Heart left ventricle (tissue), 16 donors: ENCODE measurements around the gene KCNAB2. TPM values are rescaled to one million over a fixed set of nuclear protein-coding genes. Genes with fewer than 3 reads are reported as not detected.
A peak's percentile ranks its signal among the peaks of the same experiment; 100 is the strongest.

Source experiments
- ATAC-seq, 4 donors: fragments of 200-7000 bp; cut with Tn5 transposase; one replicate each; pipeline ENCODE4 v1.9.1; 2020 to 2022; ENCODE audit warnings: moderate library complexity in 4 of 4, mild to moderate bottlenecking in 3 of 4, moderate number of reproducible peaks in 1 of 4
- DNase-seq, 5 donors: peaks; one replicate each; pipeline ENCODE4 v3.0.0-alpha.2; 2020
- H3K27ac ChIP-seq, 12 donors: fragments of 200-600 bp; sonication (generic) in 4 of 12; one replicate each; pipeline versions ENCODE4 v1.5.0 to v1.8.0; 2016 to 2022; ENCODE audit warnings: mild to moderate bottlenecking in 2 of 12
- H3K27me3 ChIP-seq, 9 donors: fragments of 200-600 bp; sonication (generic) in 2 of 9; one replicate each; pipeline versions ENCODE4 v1.5.1 to v1.8.0; 2016 to 2022; ENCODE audit warnings: mild to moderate bottlenecking in 3 of 9
- H3K36me3 ChIP-seq, 9 donors: fragments of 200-600 bp; sonication (generic) in 2 of 9; one replicate each; pipeline versions ENCODE4 v1.5.0 to v1.8.0; 2018 to 2022; ENCODE audit warnings: mild to moderate bottlenecking in 2 of 9
- H3K4me1 ChIP-seq, 12 donors: fragments of 200-600 bp; sonication (generic) in 4 of 12; one replicate each; pipeline versions ENCODE4 v1.5.0 to v1.8.0; 2016 to 2022; ENCODE audit warnings: mild to moderate bottlenecking in 3 of 12
- H3K4me3 ChIP-seq, 12 donors: fragments of 200-600 bp; sonication (generic) in 4 of 12; one replicate each; pipeline versions ENCODE4 v1.5.0 to v1.8.0; 2017 to 2022; ENCODE audit warnings: mild to moderate bottlenecking in 9 of 12, moderate library complexity in 4 of 12
- H3K9me3 ChIP-seq, 12 donors: fragments of 200-600 bp; sonication (generic) in 4 of 12; one replicate each; pipeline versions ENCODE4 v1.5.0 to v1.8.0; 2016 to 2022; ENCODE audit warnings: mild to moderate bottlenecking in 1 of 12
- POLR2A ChIP-seq, 2 donors: fragments of 450-650 bp; IDR thresholded peaks; one replicate each; pipeline ENCODE4 v1.6.1; 2017; ENCODE audit warnings: antibody characterized with exemption in 2 of 2, mild to moderate bottlenecking in 2 of 2, moderate library complexity in 2 of 2
- WGBS, 4 donors: extraction: QIAGEN DNeasy Blood & Tissue Kit in 2 of 4; methylation state at CpG; one replicate each; pipeline versions ENCODE4 v1.1.5 to v1.1.7; 2013 to 2018; 5-methylcytosine and 5-hydroxymethylcytosine counted together
- intact Hi-C, 10 donors: fragments of 100-400 bp; cut with DNase I; formaldehyde crosslinking; loops; one replicate each; pipeline versions ENCODE4 v1.11.1 to v1.14.2; 2022
- polyA plus RNA-seq, 2 donors: library from polyadenylated mRNA; stranded (reverse); fragments of 200-250 nt; gene quantifications; one replicate each; pipeline ENCODE4 v1.2.3, GENCODE V29; 2013
- total RNA-seq, 9 donors: library from RNA; depleted of rRNA in 2 of 9; stranded (reverse); fragments of >200 nt in 2 of 9; fragmentation: NEBNext Ultra II Directional in 3 of 9; extraction: Animal tissue kit (Norgen Biotek cat#: 25700) in 3 of 9; gene quantifications; one replicate each; pipeline versions ENCODE4 v1.1.0 to v1.2.4, GENCODE V29; 2016 to 2023
- TF ChIP-seq, protein P1 (sequence below), 12 donors: fragments of 200-600 bp; sonication (generic) in 4 of 12; IDR thresholded peaks; one replicate each; pipeline versions ENCODE4 v1.5.0 to v1.8.0; 2018 to 2022; ENCODE audit warnings: antibody characterized with exemption in 12 of 12, mild to moderate bottlenecking in 5 of 12
- donor health status: ischemic (EF 13 %, LVEDD 7.1; RV severe dilation, severe dysfunction).
- donor health status: healthy with polysubstance abuse.
- donor health status: DM: no; HTN: yes; CAD: no.
- donor health status: DM: no; HTN: no; CAD: no.
- donor health status: ischemic (EF 25% LVEDD 6.9; RV normal size, moderate dysfunction).
- donor health status: ischemic (EF 25% LVEDD 5.7; RV mildly dilated, moderate dysfunction).
- donor health status: healthy.
- donor health status: DM: yes; HTN: yes; CAD: no.
- donor health status: ischemic (EF 35%, LVEDD 5.7; RV mildly dilated, moderate dysfunction).
- donor health status: nonischemic (EF 11% LVEDD 7.7; RV severe dilation, severe dysfunction).
- donor health status: DM: yes; HTN: yes; CAD: no.
- donor health status: PGD.
- donor health status: ischemic (EF 29% LVEDD 5.4; RV normal size, mild dysfunction).
- donor health status: nonischemic (EF 23%, LVEDD 6.1; RV moderate dilation, normal function).

The KCNAB2 gene
- total and polyA plus RNA-seq, 11 donors, result 10.7 to 51.4 (median 27.2) TPM

- DNase-seq (no peak), ATAC-seq (no peak)
- H3K9me3 ChIP-seq, result peaks cover 0 to 21% (median 9%) of the 10 kb centered on the region in 12 donors
- no peaks in the 10 kb centered on the region for H3K4me1 ChIP-seq
- 75 to 83% (median 80%) methylated on average over 3 of the region's 3 CpGs for WGBS, 4 donors
- no peak overlapping the region for H3K4me3 ChIP-seq
- no peaks in the 10 kb centered on the region for H3K27me3 ChIP-seq
- intact Hi-C loops, result no loop called here
- H3K36me3 ChIP-seq, result no peaks in the 10 kb centered on the region
- H3K27ac ChIP-seq, result no peak overlapping the region
- TF ChIP-seq POLR2A (IDR thresholded peaks at IDR 0.05), result no peak
- TF ChIP-seq, protein P1, sequence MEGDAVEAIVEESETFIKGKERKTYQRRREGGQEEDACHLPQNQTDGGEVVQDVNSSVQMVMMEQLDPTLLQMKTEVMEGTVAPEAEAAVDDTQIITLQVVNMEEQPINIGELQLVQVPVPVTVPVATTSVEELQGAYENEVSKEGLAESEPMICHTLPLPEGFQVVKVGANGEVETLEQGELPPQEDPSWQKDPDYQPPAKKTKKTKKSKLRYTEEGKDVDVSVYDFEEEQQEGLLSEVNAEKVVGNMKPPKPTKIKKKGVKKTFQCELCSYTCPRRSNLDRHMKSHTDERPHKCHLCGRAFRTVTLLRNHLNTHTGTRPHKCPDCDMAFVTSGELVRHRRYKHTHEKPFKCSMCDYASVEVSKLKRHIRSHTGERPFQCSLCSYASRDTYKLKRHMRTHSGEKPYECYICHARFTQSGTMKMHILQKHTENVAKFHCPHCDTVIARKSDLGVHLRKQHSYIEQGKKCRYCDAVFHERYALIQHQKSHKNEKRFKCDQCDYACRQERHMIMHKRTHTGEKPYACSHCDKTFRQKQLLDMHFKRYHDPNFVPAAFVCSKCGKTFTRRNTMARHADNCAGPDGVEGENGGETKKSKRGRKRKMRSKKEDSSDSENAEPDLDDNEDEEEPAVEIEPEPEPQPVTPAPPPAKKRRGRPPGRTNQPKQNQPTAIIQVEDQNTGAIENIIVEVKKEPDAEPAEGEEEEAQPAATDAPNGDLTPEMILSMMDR (IDR thresholded peaks at IDR 0.05), result no peak
Measured at GRCh38 chr1:6118415-6118814, 72.7 kb downstream of the KCNAB2 start.

- Histone ChIP-seq H3K27me3 (peaks cover 0 to 14% (median 0%) of the 10 kb centered on the region in 9 donors), H3K4me3 (no peak overlapping the region), H3K27ac (no peak overlapping the region), H3K4me1 (no peaks in the 10 kb centered on the region), H3K9me3 (peaks cover 0 to 21% (median 8%) of the 10 kb centered on the region in 12 donors), H3K36me3 (no peaks in the 10 kb centered on the region)
- DNase-seq, result peak in 2 of 5 donors; percentile 12 to 52
- TF ChIP-seq POLR2A (IDR thresholded peaks at IDR 0.05), result no peak
- TF ChIP-seq, protein P1 (IDR thresholded peaks at IDR 0.05), result no peak
- 85 to 88% (median 86%) methylated on average over 18 of the region's 18 CpGs for WGBS, 4 donors
- intact Hi-C loops, result loop anchor here in 1 of 10 donors (5.0 kb wide), 1 partner anchor 46 kb away; no protein-coding TSS in a partner anchor
- ATAC-seq, result no peak
Measured at GRCh38 chr1:6121021-6121421, 75.3 kb downstream of the KCNAB2 start.

GRCh38 chr1:6121651-6122370, 76.1 kb downstream of the KCNAB2 start:
- intact Hi-C loops, result loop anchor here in 1 of 10 donors (5.0 kb wide), 1 partner anchor 45 kb away; no protein-coding TSS in a partner anchor
- peaks cover 0 to 18% (median 0%) of the 10 kb centered on the region in 9 donors for H3K27me3 ChIP-seq
- H3K4me1 ChIP-seq, result no peaks in the 10 kb centered on the region
- ATAC-seq (no peak), DNase-seq (peak in 3 of 5 donors; percentile 15 to 43 (median 18))
- H3K4me3 ChIP-seq, result no peak overlapping the region
- H3K36me3 ChIP-seq, result no peaks in the 10 kb centered on the region
- no peak overlapping the region for H3K27ac ChIP-seq
- 91 to 97% (median 93%) methylated on average over 13 to 17 of the region's 17 CpGs for WGBS, 4 donors
- peaks cover 0 to 14% (median 6%) of the 10 kb centered on the region in 12 donors for H3K9me3 ChIP-seq
- TF ChIP-seq POLR2A (IDR thresholded peaks at IDR 0.05), result no peak
- TF ChIP-seq, protein P1 (IDR thresholded peaks at IDR 0.05), result no peak

DNA sequence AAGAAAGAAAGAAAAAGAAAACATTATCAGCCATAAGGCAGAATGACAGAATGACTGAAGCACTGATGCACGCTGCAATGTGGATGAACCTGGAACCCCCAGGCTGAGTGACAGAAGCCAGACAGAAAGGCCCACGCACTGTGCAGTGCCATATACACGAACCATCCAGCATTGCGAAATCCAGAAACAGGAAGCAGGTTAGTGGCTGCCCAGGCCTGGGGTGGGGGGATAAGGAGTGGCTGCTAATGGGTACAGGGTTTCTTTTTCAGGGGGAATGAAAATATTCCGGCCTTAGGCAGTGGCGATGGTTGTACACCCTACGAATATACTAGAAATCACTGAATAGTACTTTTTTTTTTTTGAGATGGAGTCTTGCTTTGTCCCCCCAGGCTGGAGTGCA, 77.4 kb downstream of the KCNAB2 start:
- 74 to 85% (median 79%) methylated on average over 7 of the region's 7 CpGs for WGBS, 4 donors
- TF ChIP-seq, protein P1 (IDR thresholded peaks at IDR 0.05), result no peak
- no peak for TF ChIP-seq POLR2A (IDR thresholded peaks at IDR 0.05)
- Histone ChIP-seq H3K27ac (no peak overlapping the region), H3K36me3 (no peaks in the 10 kb centered on the region), H3K9me3 (peaks cover 0 to 1% (median 0%) of the 10 kb centered on the region in 12 donors), H3K4me1 (peaks cover 0 to 12% (median 0%) of the 10 kb centered on the region in 12 donors), H3K27me3 (peaks cover 0 to 26% (median 0%) of the 10 kb centered on the region in 9 donors), H3K4me3 (no peak overlapping the region)
- ATAC-seq (no peak), DNase-seq (peak in 2 of 5 donors; percentile 17 to 21)
- intact Hi-C loops, result loop anchor here in 1 of 10 donors (5.0 kb wide), 1 partner anchor 44 kb away; no protein-coding TSS in a partner anchor
